ENCODE results near the gene C2orf68. TPM values are rescaled to one million over a fixed set of nuclear protein-coding genes. Genes with fewer than 3 reads are reported as not detected.

C2orf68 gene
- total and polyA plus RNA-seq, 2 of the 13 experiments (the other 11 are each of a cell fraction or from before 2014, with no cell fraction given): 47.1 to 77.4 TPM

DNA sequence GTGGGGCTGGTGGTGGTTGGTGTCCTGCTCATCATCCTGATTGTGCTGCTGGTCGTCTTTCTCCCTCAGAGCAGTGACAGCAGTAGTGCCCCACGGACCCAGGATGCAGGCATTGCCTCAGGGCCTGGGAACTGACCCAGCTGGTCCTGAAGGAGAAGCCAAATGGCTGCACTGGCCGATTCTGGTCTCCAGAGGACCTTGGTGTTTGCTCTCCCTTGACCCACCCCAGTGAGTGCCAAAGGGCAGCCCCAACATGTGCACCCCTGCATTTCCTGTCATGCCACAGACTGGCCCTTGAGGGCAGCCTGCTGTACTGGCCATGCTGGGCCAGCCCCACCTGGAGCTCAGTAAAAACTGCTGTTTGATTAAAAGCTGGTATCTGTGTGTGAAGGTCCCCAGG, 18.8 kb downstream of the C2orf68 start (continued):
- TF ChIP-seq, protein P1, sequence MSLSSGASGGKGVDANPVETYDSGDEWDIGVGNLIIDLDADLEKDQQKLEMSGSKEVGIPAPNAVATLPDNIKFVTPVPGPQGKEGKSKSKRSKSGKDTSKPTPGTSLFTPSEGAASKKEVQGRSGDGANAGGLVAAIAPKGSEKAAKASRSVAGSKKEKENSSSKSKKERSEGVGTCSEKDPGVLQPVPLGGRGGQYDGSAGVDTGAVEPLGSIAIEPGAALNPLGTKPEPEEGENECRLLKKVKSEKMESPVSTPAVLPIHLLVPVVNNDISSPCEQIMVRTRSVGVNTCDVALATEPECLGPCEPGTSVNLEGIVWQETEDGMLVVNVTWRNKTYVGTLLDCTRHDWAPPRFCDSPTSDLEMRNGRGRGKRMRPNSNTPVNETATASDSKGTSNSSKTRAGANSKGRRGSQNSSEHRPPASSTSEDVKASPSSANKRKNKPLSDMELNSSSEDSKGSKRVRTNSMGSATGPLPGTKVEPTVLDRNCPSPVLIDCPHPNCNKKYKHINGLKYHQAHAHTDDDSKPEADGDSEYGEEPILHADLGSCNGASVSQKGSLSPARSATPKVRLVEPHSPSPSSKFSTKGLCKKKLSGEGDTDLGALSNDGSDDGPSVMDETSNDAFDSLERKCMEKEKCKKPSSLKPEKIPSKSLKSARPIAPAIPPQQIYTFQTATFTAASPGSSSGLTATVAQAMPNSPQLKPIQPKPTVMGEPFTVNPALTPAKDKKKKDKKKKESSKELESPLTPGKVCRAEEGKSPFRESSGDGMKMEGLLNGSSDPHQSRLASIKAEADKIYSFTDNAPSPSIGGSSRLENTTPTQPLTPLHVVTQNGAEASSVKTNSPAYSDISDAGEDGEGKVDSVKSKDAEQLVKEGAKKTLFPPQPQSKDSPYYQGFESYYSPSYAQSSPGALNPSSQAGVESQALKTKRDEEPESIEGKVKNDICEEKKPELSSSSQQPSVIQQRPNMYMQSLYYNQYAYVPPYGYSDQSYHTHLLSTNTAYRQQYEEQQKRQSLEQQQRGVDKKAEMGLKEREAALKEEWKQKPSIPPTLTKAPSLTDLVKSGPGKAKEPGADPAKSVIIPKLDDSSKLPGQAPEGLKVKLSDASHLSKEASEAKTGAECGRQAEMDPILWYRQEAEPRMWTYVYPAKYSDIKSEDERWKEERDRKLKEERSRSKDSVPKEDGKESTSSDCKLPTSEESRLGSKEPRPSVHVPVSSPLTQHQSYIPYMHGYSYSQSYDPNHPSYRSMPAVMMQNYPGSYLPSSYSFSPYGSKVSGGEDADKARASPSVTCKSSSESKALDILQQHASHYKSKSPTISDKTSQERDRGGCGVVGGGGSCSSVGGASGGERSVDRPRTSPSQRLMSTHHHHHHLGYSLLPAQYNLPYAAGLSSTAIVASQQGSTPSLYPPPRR (CRISPR knock-in tag; IDR thresholded peaks at IDR 0.05; ENCODE audit: borderline replicate concordance): no peak
- TF ChIP-seq, protein P2, sequence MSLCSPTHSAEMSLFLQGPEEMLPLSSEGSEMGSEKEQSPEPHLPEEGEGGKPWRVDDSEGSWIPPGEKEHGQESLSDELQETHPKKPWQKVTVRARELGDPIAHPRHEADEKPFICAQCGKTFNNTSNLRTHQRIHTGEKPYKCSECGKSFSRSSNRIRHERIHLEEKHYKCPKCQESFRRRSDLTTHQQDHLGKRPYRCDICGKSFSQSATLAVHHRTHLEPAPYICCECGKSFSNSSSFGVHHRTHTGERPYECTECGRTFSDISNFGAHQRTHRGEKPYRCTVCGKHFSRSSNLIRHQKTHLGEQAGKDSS (CRISPR knock-in tag; IDR thresholded peaks at IDR 0.05; ENCODE audit: borderline replicate concordance, low read depth): no peak
- no peak for TF ChIP-seq PHF20 (CRISPR knock-in tag; IDR thresholded peaks at IDR 0.05)
- no peak for TF ChIP-seq ZNF501 (CRISPR knock-in tag; IDR thresholded peaks at IDR 0.05)
- no peak for TF ChIP-seq AKAP8 (CRISPR knock-in tag; IDR thresholded peaks at IDR 0.05)
- no peak for TF ChIP-seq RBM39 (IDR thresholded peaks at IDR 0.05; ENCODE audit: low read depth, low read length, poor library complexity, severe bottlenecking)
- TF ChIP-seq FOXA3 (CRISPR knock-in tag; IDR thresholded peaks at IDR 0.05): no peak
- TF ChIP-seq ZNF10 (CRISPR knock-in tag; IDR thresholded peaks at IDR 0.05; ENCODE audit: borderline replicate concordance, low read depth): no peak
- TF ChIP-seq ZNF180 (CRISPR knock-in tag; IDR thresholded peaks at IDR 0.05; ENCODE audit: borderline replicate concordance, low read depth): no peak
- peak; percentile 40 for TF ChIP-seq GABPB1 (CRISPR knock-in tag; IDR thresholded peaks at IDR 0.05)
- TF ChIP-seq NFE2L2 (IDR thresholded peaks at IDR 0.05; ENCODE audit: low read length): no peak
- TF ChIP-seq BCL6 (CRISPR knock-in tag; IDR thresholded peaks at IDR 0.05): no peak
- TF ChIP-seq ZNF720 (CRISPR knock-in tag; IDR thresholded peaks at IDR 0.05): no peak
- TF ChIP-seq, protein P3, sequence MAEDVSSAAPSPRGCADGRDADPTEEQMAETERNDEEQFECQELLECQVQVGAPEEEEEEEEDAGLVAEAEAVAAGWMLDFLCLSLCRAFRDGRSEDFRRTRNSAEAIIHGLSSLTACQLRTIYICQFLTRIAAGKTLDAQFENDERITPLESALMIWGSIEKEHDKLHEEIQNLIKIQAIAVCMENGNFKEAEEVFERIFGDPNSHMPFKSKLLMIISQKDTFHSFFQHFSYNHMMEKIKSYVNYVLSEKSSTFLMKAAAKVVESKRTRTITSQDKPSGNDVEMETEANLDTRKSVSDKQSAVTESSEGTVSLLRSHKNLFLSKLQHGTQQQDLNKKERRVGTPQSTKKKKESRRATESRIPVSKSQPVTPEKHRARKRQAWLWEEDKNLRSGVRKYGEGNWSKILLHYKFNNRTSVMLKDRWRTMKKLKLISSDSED (CRISPR knock-in tag; IDR thresholded peaks at IDR 0.05): no peak
- TF ChIP-seq ATRX (CRISPR knock-in tag; IDR thresholded peaks at IDR 0.05; ENCODE audit: borderline replicate concordance): no peak
- TF ChIP-seq ZNF160 (CRISPR knock-in tag; IDR thresholded peaks at IDR 0.05): no peak
- no peak for TF ChIP-seq RBFOX2 (IDR thresholded peaks at IDR 0.05; ENCODE audit: low read depth, low read length)
- TF ChIP-seq, protein P4, sequence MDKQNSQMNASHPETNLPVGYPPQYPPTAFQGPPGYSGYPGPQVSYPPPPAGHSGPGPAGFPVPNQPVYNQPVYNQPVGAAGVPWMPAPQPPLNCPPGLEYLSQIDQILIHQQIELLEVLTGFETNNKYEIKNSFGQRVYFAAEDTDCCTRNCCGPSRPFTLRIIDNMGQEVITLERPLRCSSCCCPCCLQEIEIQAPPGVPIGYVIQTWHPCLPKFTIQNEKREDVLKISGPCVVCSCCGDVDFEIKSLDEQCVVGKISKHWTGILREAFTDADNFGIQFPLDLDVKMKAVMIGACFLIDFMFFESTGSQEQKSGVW (CRISPR knock-in tag; IDR thresholded peaks at IDR 0.05; ENCODE audit: borderline replicate concordance): no peak
- no peak for TF ChIP-seq ZNF878 (CRISPR knock-in tag; IDR thresholded peaks at IDR 0.05)
- TF ChIP-seq CBX5 (CRISPR knock-in tag; IDR thresholded peaks at IDR 0.05; ENCODE audit: borderline replicate concordance): no peak
- TF ChIP-seq, protein P5, sequence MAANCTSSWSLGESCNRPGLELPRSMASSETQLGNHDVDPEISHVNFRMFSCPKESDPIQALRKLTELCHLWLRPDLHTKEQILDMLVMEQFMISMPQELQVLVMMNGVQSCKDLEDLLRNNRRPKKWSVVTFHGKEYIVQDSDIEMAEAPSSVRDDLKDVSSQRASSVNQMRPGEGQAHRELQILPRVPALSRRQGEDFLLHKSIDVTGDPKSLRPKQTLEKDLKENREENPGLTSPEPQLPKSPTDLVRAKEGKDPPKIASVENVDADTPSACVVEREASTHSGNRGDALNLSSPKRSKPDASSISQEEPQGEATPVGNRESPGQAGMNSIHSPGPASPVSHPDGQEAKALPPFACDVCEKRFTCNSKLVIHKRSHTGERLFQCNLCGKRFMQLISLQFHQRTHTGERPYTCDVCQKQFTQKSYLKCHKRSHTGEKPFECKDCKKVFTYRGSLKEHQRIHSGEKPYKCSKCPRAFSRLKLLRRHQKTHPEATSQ (CRISPR knock-in tag; IDR thresholded peaks at IDR 0.05; ENCODE audit: borderline replicate concordance): no peak
- TF ChIP-seq ZSCAN22 (CRISPR knock-in tag; IDR thresholded peaks at IDR 0.05): no peak
